H9 (cell line): Measurements from ENCODE around the gene DPH2. TPM values are rescaled to one million over a fixed set of nuclear protein-coding genes. Genes with fewer than 3 reads are reported as not detected.

Experiments
- DNase-seq: peaks from one replicate; pipeline ENCODE4 v3.0.0-alpha.2; 2017
- H2AFZ ChIP-seq: one replicate; pipeline ENCODE4 v1.6.1; 2013; ENCODE audit warnings: mild to moderate bottlenecking, low read length, control low read depth, moderate library complexity
- H2AK5ac ChIP-seq: 2 replicates; pipeline ENCODE4 v1.6.1; 2013; ENCODE audit warnings: low read length, control low read depth, mixed read lengths; ENCODE audit not compliant: insufficient read length
- H2BK120ac ChIP-seq: one replicate; pipeline ENCODE4 v1.6.1; 2013; ENCODE audit warnings: low read depth, mild to moderate bottlenecking, low read length, control low read depth, inconsistent platforms; ENCODE audit not compliant: poor library complexity, severe bottlenecking
- H2BK12ac ChIP-seq: 2 replicates; pipeline ENCODE4 v1.6.1; 2013; ENCODE audit warnings: low read length, control low read depth, mixed read lengths, low read depth; ENCODE audit not compliant: insufficient read length
- H2BK15ac ChIP-seq: 2 replicates; pipeline ENCODE4 v1.6.1; 2013; ENCODE audit warnings: low read depth, low read length, control low read depth
- H2BK20ac ChIP-seq: one replicate; pipeline ENCODE4 v1.6.1; 2013; ENCODE audit warnings: low read depth, mild to moderate bottlenecking, low read length, control low read depth, inconsistent platforms; ENCODE audit not compliant: poor library complexity, severe bottlenecking
- H2BK5ac ChIP-seq: 2 replicates; pipeline ENCODE4 v1.6.1; 2013; ENCODE audit warnings: low read length, control low read depth, mixed read lengths; ENCODE audit not compliant: insufficient read length
- H3K14ac ChIP-seq: 2 replicates; pipeline ENCODE4 v1.6.1; 2013; ENCODE audit warnings: low read length, control low read depth; ENCODE audit not compliant: insufficient read depth
- H3K18ac ChIP-seq: 2 replicates; pipeline ENCODE4 v1.6.1; 2013; ENCODE audit warnings: low read depth, mild to moderate bottlenecking, mixed read lengths, low read length, control low read depth; ENCODE audit not compliant: insufficient read length
- H3K23ac ChIP-seq: 2 replicates; pipeline ENCODE4 v1.6.1; 2013; ENCODE audit warnings: low read length, control low read depth, mixed read lengths, low read depth; ENCODE audit not compliant: insufficient read length
- H3K23me2 ChIP-seq: 2 replicates; pipeline ENCODE4 v1.6.1; 2013; ENCODE audit warnings: low read depth, mild to moderate bottlenecking, mixed read lengths, low read length, control low read depth; ENCODE audit not compliant: insufficient read length, poor library complexity, severe bottlenecking
- H3K27ac ChIP-seq: 2 replicates; pipeline ENCODE4 v1.5.1; 2013; ENCODE audit warnings: low read length, control low read depth, mixed read lengths, low read depth; ENCODE audit not compliant: insufficient read length
- H3K27me3 ChIP-seq: 2 replicates; pipeline ENCODE4 v1.6.1; 2013; ENCODE audit warnings: low read length, control low read depth, inconsistent platforms; ENCODE audit not compliant: insufficient read depth
- H3K4ac ChIP-seq: 2 replicates; pipeline ENCODE4 v1.6.1; 2013; ENCODE audit warnings: low read depth, mild to moderate bottlenecking, control low read depth, inconsistent platforms, low read length, moderate library complexity
- H3K4me1 ChIP-seq: 2 replicates; pipeline ENCODE4 v1.6.1; 2013; ENCODE audit warnings: low read length, control low read depth, inconsistent platforms; ENCODE audit not compliant: insufficient read depth
- H3K4me2 ChIP-seq: 2 replicates; pipeline ENCODE4 v1.6.1; 2013; ENCODE audit warnings: low read length, control low read depth, mixed read lengths; ENCODE audit not compliant: insufficient read length, insufficient read depth
- H3K56ac ChIP-seq: 2 replicates; pipeline ENCODE4 v1.6.1; 2013; ENCODE audit warnings: low read depth, mild to moderate bottlenecking, mixed read lengths, low read length, control low read depth; ENCODE audit not compliant: insufficient read length
- H3K79me1 ChIP-seq: 2 replicates; pipeline ENCODE4 v1.6.1; 2013; ENCODE audit warnings: low read depth, mild to moderate bottlenecking, moderate library complexity, low read length, control low read depth, inconsistent platforms; ENCODE audit not compliant: insufficient read depth, poor library complexity, severe bottlenecking
- H3K79me2 ChIP-seq: 2 replicates; pipeline ENCODE4 v1.6.1; 2013; ENCODE audit warnings: low read length, control low read depth, inconsistent platforms; ENCODE audit not compliant: insufficient read depth
- H3K9ac ChIP-seq: 2 replicates; pipeline ENCODE4 v1.6.1; 2013; ENCODE audit warnings: low read length, control low read depth, mixed read lengths; ENCODE audit not compliant: insufficient read length; ENCODE audit errors: extremely low read depth
- H3K9me3 ChIP-seq: one replicate; pipeline ENCODE4 v1.6.1; 2013; ENCODE audit warnings: low read depth, low read length, inconsistent platforms; ENCODE audit not compliant: control insufficient read depth
- H3T11ph ChIP-seq: one replicate; pipeline ENCODE4 v1.6.1; 2013; ENCODE audit warnings: mild to moderate bottlenecking, low read length, control low read depth, inconsistent platforms
- H4K20me1 ChIP-seq: one replicate; pipeline ENCODE4 v1.6.1; 2013; ENCODE audit not compliant: control insufficient read depth, insufficient read length, insufficient read depth
- H4K5ac ChIP-seq: 2 replicates; pipeline ENCODE4 v1.6.1; 2013; ENCODE audit warnings: low read depth, mild to moderate bottlenecking, mixed read lengths, low read length, control low read depth; ENCODE audit not compliant: insufficient read length
- H4K8ac ChIP-seq: replicated peaks from 2 replicates; pipeline ENCODE4 v1.6.1; 2013; ENCODE audit warnings: low read length, control low read depth, mixed read lengths, low read depth; ENCODE audit not compliant: insufficient read length
- H4K91ac ChIP-seq: 2 replicates; pipeline ENCODE4 v1.6.1; 2013; ENCODE audit warnings: low read depth, mild to moderate bottlenecking, moderate library complexity, mixed read lengths, low read length, control low read depth; ENCODE audit not compliant: insufficient read length
- H3K27ac Mint-ChIP-seq, 3 experiments: 2 replicates in 2 of 3; 3 replicates in 1 of 3; pipeline ENCODE4 v1.8.0; 2020 to 2021; ENCODE audit warnings: mixed read lengths in 3 of 3, mild to moderate bottlenecking in 1 of 3, moderate library complexity in 1 of 3
- H3K27me3 Mint-ChIP-seq: 2 replicates; pipeline ENCODE4 v1.8.0; 2021; ENCODE audit warnings: low read depth, mild to moderate bottlenecking, moderate library complexity, mixed read lengths
- H3K36me3 Mint-ChIP-seq, 3 experiments: 2 replicates in 2 of 3; 3 replicates in 1 of 3; pipeline ENCODE4 v1.8.0; 2020 to 2021; ENCODE audit warnings: low read depth in 3 of 3, mixed read lengths in 3 of 3; ENCODE audit not compliant: insufficient read depth in 1 of 3
- H3K4me1 Mint-ChIP-seq, 2 experiments: 2 replicates each; pipeline ENCODE4 v1.8.0; 2020; ENCODE audit warnings: mixed read lengths in 2 of 2
- H3K4me3 Mint-ChIP-seq, 2 experiments: 2 replicates in 1 of 2; 3 replicates in 1 of 2; pipeline ENCODE4 v1.8.0; 2020 to 2021; ENCODE audit warnings: mild to moderate bottlenecking in 2 of 2, mixed read lengths in 2 of 2, moderate library complexity in 1 of 2
- H3K9me3 Mint-ChIP-seq, 2 experiments: 2 replicates in 1 of 2; 3 replicates in 1 of 2; pipeline ENCODE4 v1.8.0; 2020; ENCODE audit warnings: mild to moderate bottlenecking in 2 of 2, mixed read lengths in 2 of 2, moderate library complexity in 1 of 2
- CTCF ChIP-seq: fragments of 200-600 bp; sonication (generic); conservative IDR thresholded peaks from 3 replicates; pipeline ENCODE4 v1.8.0; 2021; ENCODE audit warnings: antibody characterized with exemption, mild to moderate bottlenecking
- WGBS: extraction: QIAGEN DNeasy Blood & Tissue Kit; methylation state at CpG from one replicate; pipeline ENCODE4 v1.1.7; 2013; ENCODE audit warnings: missing lambda C conversion rate, low lambda C conversion rate, mixed read lengths; ENCODE audit not compliant: insufficient read length; ENCODE audit errors: extremely low coverage; 5-methylcytosine and 5-hydroxymethylcytosine counted together
- total RNA-seq: library from RNA; stranded (reverse); gene quantifications from 2 replicates; pipeline ENCODE4 v1.2.1, GENCODE V29; 2021

DPH2 gene
- total RNA-seq, 1 experiment from 2014 or later = 74.4 TPM

GRCh38 chr1:43930949-43931275, 38.9 kb upstream of the DPH2 start:
- no CpG with 5 or more reads among the region's 4 CpGs for WGBS
- no peaks in the 10 kb centered on the region for H3K27me3 ChIP-seq
- no peak overlapping the region for H2BK12ac ChIP-seq
- Mint-ChIP-seq H3K27ac (no peak overlapping the region), H3K4me3 (no peak overlapping the region), H3K9me3 (no peaks in the 10 kb centered on the region), H3K4me1 (peaks cover 34 to 44% of the 10 kb centered on the region in 2 experiments), H3K27me3 (peaks cover 15% of the 10 kb centered on the region), H3K36me3 (peaks cover 4 to 7% (median 6%) of the 10 kb centered on the region in 3 experiments; a peak in 5 of 7 replicates)
- H3K79me2 ChIP-seq = no peaks in the 10 kb centered on the region
- H3K18ac ChIP-seq = no peak overlapping the region
- H3K4me1 ChIP-seq = peaks cover 6% of the 10 kb centered on the region; the same call in 1 of the 2 replicates
- H3K23ac ChIP-seq = no peak overlapping the region
- H3T11ph ChIP-seq = no peak overlapping the region
- no peak overlapping the region for H3K14ac ChIP-seq
- no peak overlapping the region for H4K8ac ChIP-seq
- DNase-seq = no peak
- H3K79me1 ChIP-seq = no peaks in the 10 kb centered on the region
- no peak overlapping the region for H3K56ac ChIP-seq
- peaks cover 16% of the 10 kb centered on the region for H3K23me2 ChIP-seq
- H3K9me3 ChIP-seq = no peaks in the 10 kb centered on the region
- H3K27ac ChIP-seq = no peak overlapping the region
- no peak overlapping the region for H2BK5ac ChIP-seq
- no peak overlapping the region for H3K9ac ChIP-seq
- no peak overlapping the region for H2AFZ ChIP-seq
- H4K20me1 ChIP-seq = no peaks in the 10 kb centered on the region
- H2BK15ac ChIP-seq = no peak overlapping the region
- no peak overlapping the region for H2AK5ac ChIP-seq
- no peak for TF ChIP-seq CTCF
- no peak overlapping the region for H2BK120ac ChIP-seq
- H3K4ac ChIP-seq = no peak overlapping the region
- no peak overlapping the region for H3K4me2 ChIP-seq
- H4K5ac ChIP-seq = no peak overlapping the region
- no peak overlapping the region for H4K91ac ChIP-seq
- no peak overlapping the region for H2BK20ac ChIP-seq
